HG03064 (cell line): ENCODE data around the gene SLC43A2.
"Not testable (repeated sequence)": the region's sequence is repeated elsewhere in the genome, so short reads cannot be mapped to it uniquely, and the experiment has no call there.

ENCODE experiments used
- ATAC-seq: cut with Tn5 transposase; IDR thresholded peaks from one replicate; pipeline ENCODE4 v1.9.1; 2021; ENCODE audit warnings: low read depth; ENCODE audit not compliant: unreplicated experiment

SLC43A2 gene

DNA sequence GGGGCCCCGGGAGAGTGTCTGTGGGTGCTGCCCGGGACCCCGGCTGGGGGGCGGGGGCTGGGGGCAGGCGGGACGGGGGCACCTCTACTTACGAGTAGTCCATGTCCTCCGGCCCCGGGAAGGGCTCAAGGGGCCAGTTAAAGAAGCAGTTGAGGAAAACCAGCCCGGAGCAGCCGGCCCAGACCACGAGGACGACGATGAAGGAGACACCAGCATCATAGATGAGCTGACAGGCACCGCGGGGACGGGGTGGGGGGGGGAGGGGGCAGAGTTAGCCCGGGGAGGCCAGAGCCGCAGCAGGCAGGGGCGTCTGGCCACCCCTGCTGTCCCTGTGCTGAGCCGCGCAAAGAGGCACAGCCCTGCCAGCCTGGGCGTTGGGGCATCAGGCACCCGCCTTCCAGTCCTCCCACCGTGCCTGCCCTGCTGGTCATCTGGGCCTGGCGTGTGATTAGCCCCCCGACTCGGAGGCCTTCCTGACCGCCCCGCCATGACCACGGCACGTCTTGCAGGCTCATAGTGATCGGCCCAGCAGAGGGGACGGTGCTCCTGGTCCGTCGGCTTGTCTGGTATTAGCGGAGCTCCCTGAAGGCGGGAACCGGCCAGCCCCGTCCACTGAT, 37.1 kb downstream of the SLC43A2 start:
- no peak for ATAC-seq

DNA sequence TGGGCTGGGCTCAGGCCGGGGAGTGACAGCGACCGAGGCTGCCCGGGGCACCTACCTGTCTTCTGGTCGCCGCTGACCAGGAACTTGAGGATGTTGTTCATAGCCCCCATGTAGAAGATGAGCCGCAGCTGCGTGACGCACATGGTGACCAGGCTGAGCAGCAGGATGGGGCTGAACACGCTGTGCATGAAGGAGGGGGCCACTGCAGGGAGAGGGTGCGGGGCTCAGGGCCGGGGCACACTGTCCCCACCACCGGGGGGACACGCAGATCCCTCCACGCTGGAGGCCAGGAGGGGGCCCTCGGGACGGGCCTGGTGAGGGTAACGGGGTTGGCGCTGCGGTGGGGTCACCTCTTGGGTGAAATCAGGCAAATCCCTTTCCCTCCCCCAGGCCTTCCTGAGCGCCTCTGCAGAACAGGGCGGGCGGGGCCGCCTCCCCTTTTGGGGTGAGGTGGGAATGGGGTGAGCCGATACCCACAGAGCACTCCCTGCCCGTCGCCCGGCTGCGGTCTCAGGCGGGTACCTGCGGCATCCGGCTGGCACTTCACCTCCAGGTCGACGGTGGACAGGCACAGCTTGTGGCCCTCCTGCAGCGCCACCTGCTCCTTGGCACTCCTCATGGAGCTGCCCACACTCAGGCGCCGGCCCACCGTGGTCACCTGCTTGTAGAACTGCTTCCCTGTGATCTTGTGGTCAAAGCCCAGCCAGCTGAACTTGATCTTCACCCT, 37.7 kb downstream of the SLC43A2 start:
- no peak for ATAC-seq

GRCh38 chr17:1590029-1590746, 38.4 kb downstream of the SLC43A2 start:
- no peak for ATAC-seq

DNA sequence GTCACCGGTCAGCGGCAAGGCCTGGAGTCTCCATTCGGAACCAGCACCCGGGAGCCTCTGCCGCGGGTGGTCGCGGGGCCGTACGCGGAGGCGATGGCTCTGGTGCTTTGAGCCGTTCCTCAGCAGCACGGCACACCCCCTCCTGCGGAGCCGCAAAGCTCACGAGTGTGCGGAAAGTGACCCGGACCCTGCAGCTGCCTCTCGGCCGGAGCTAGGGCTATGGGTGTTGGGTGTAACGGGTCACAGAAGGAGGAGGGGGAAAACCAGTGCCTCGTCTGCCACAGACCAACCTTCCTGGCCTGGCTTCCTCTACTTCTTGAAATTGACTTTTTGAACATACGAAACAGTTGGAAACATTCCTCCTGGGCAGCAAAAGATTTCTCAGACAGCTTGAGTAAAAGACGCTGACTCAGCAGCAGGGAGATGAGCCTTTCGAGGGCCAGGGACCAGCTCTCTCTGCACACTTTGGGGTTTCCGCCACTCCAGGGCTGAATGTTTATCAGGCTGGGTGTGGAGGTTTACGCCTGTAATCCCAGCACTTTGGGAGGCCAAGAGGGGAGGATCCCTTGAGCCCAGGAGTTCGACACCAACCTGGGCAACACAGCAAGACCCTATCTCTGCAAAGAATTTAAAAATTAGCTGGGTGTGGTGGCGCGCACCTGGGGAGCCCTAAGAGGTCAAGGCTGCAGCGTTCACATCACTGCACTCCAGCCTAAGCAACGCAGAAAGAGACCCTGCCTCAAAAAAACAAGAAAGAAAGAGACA, 39.6 kb downstream of the SLC43A2 start:
- ATAC-seq, result no peak

- no peak for ATAC-seq
These were observed 44.5 kb downstream of the SLC43A2 start for GRCh38 chr17:1584167-1584566.

- ATAC-seq, result no peak
These were observed 45.1 kb downstream of the SLC43A2 start for GRCh38 chr17:1583556-1583955.

DNA sequence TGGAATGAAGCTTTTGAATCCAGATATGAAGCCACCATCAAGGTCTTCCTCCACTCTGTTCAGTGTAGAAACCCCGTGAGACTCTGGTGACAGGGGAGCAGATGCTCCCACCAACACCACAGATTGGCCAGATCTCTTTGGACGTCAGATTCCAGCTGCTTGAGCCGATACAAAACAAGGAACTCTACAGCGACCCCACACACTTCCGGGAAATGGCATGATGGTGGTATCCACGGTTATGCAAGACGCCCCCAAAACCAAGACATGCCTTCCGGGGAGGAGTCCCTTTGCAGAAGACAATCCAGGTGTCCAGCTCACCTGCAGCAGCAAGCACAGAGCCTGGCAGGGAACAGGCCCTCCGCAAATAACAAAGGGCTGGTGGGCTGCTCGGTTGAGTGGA, 46.3 kb downstream of the SLC43A2 start:
- no peak for ATAC-seq

GRCh38 chr17:1580979-1581676, 47.5 kb downstream of the SLC43A2 start:
- no peak for ATAC-seq

- ATAC-seq, result no peak
These were observed 50.6 kb downstream of the SLC43A2 start for GRCh38 chr17:1578029-1578428.

DNA sequence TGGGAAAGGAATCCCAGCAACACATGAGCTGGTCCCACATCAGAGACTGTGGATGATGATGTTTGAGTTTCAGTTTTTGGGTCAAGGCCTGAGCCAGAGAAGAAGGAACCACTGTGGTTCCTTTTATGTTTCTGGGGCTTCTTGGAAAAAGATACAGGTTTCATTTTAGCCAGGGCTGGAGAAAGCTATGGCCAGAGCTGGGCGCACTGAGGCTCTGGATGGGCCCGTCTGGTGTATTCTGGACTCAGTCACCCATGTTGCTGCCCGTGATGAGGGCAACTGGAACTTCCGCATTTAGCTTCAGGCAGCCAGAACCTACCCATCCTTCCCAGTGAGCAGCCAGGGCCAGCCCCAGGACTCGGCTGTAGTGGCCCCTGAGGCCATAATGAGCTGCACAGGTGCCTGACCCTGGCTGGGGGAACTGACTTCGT, 51.0 kb downstream of the SLC43A2 start:
- no peak for ATAC-seq

DNA sequence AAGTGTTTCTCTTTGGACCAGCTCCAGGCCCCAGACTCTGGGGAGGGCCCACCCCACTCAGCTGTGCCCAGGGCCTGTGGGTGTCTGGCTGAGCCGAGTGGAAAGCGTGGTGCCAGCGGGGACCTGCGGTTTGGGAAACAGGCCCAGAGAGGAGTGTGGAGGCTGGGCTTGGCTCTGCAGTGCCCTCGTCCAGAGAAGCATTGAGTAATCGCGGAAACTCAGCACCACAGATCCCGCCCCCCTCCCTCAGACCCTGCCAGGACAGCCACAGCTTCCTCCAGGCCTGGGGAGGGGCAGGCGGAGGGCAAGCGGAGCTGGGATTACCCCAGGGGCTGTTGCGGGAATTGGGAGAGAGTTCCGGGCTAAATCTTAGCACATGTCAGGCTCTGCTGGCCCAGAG, 51.5 kb downstream of the SLC43A2 start:
- ATAC-seq, result no peak

DNA sequence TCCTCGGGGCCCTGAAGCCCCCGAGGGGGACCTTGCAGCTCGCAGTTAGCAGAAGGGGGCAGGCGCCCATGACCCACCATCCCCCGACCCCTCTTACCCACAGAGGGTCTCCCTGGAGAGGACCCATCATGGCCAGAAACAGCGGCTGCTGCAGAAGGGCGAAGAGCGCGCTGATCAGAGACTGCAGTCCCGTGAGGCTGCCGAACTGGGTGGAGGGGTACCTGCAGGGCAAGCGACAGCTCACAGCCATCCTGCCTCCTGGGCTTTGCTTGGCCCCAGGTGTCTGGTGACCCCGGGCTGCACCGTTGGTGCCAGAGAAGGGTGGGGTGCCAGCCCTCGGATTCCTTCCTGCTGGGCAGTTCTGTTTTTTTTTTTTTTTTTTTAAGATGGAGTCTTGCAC, 52.1 kb downstream of the SLC43A2 start:
- no peak for ATAC-seq

DNA sequence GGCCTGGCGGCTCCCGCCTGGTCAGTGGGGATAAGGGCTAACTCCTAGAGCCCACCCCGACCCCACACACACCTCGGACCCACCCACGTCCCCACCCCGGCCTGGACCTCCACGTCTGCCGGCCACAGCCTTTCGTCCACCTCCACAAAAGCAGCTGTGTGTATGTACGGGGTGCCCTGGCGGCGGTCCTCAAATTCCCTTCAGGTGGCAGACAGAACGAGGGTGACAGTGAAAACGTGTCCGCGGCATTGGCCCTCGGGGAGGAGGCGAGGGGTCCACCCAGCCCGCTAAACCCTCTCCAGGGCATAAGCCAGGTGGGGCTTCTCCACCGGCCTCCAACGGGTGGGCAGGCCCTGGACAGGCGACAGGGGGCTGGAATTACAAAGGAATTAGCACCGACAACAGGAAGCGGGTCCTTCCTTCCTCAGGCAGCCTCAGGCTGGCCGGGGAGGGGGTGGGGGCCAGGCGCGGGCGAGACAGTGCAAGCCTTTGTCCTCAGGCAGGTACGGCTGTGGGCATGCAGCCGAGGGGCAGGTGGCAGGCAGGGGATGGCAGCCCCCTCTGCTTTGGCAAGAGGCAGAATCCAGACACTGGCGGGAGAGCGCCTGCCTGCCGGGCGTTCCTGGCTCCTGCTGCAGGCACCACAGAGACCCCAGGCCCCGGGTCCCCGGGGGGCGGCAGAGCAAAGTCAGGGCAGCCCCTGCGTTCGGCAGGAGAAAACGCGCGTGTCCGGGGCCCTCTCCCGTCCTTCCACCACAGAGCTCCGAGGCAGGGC, 53.8 kb downstream of the SLC43A2 start:
- ATAC-seq, result no peak

- ATAC-seq, result no peak
These were observed 54.5 kb downstream of the SLC43A2 start for GRCh38 chr17:1573932-1574696.

GRCh38 chr17:1572646-1573045, 56.0 kb downstream of the SLC43A2 start:
- ATAC-seq, result not testable (repeated sequence)

GRCh38 chr17:1571341-1571704, 57.3 kb downstream of the SLC43A2 start:
- no peak for ATAC-seq

- no peak for ATAC-seq
These were observed 59.5 kb downstream of the SLC43A2 start for GRCh38 chr17:1568950-1569810.
